Liver (tissue), 9 donors: ENCODE measurements around the gene PDE4B. TPM values are rescaled to one million over a fixed set of nuclear protein-coding genes. Genes with fewer than 3 reads are reported as not detected.

Experiments
- DNase-seq: peaks from one replicate; pipeline ENCODE4 v3.0.0-alpha.2; 2017; ENCODE audit warnings: low spot score
- H3K27ac ChIP-seq, 2 donors: one replicate each; pipeline ENCODE4 v1.7.0; 2013; ENCODE audit warnings: inconsistent platforms in 2 of 2, low read length in 2 of 2, control low read depth in 1 of 2, low read depth in 1 of 2, mild to moderate bottlenecking in 1 of 2
- H3K27me3 ChIP-seq, 4 donors: one replicate each; pipeline versions ENCODE4 v1.6.1 to v1.7.0; 2013; ENCODE audit warnings: low read length in 3 of 4, inconsistent platforms in 1 of 4, mild to moderate bottlenecking in 1 of 4, moderate library complexity in 1 of 4; ENCODE audit not compliant: control insufficient read depth in 4 of 4, insufficient read depth in 4 of 4
- H3K36me3 ChIP-seq, 4 donors: one replicate each; pipeline versions ENCODE4 v1.6.1 to v1.7.0; 2013; ENCODE audit warnings: low read length in 3 of 4, mild to moderate bottlenecking in 3 of 4, low read depth in 1 of 4, moderate library complexity in 1 of 4; ENCODE audit not compliant: control insufficient read depth in 4 of 4, insufficient read depth in 3 of 4
- H3K4me1 ChIP-seq, 4 donors: one replicate each; pipeline versions ENCODE4 v1.6.1 to v1.7.0; 2013; ENCODE audit warnings: low read length in 3 of 4, mild to moderate bottlenecking in 3 of 4, moderate library complexity in 1 of 4; ENCODE audit not compliant: control insufficient read depth in 4 of 4, insufficient read depth in 4 of 4
- H3K4me3 ChIP-seq, 3 donors: one replicate each; pipeline versions ENCODE4 v1.6.1 to v1.7.0; 2013; ENCODE audit warnings: low read length in 3 of 3, control low read depth in 1 of 3, low read depth in 1 of 3, mild to moderate bottlenecking in 1 of 3
- H3K9ac ChIP-seq, 2 donors: one replicate each; pipeline ENCODE4 v1.7.0; 2013; ENCODE audit warnings: low read length in 2 of 2, mild to moderate bottlenecking in 2 of 2, moderate library complexity in 2 of 2, control low read depth in 1 of 2, low read depth in 1 of 2
- H3K9me3 ChIP-seq, 4 donors: one replicate each; pipeline versions ENCODE4 v1.6.1 to v1.7.0; 2013; ENCODE audit warnings: low read length in 3 of 4; ENCODE audit not compliant: control insufficient read depth in 4 of 4
- FOXA1 ChIP-seq: IDR thresholded peaks from 2 replicates; pipeline ENCODE4 v1.6.1; 2016; ENCODE audit warnings: antibody characterized with exemption
- FOXA2 ChIP-seq: IDR thresholded peaks from 2 replicates; pipeline ENCODE4 v1.6.1; 2016; ENCODE audit warnings: antibody characterized with exemption
- GABPA ChIP-seq, 2 donors: IDR thresholded peaks in 1 of 2; conservative IDR thresholded peaks in 1 of 2; 2 replicates each; pipeline ENCODE4 v1.6.1; 2016; ENCODE audit warnings: antibody characterized with exemption in 2 of 2, mild to moderate bottlenecking in 1 of 2, moderate library complexity in 1 of 2
- HNF4A ChIP-seq, 2 donors: conservative IDR thresholded peaks; 2 replicates each; pipeline ENCODE4 v1.6.1; 2016; ENCODE audit warnings: antibody characterized with exemption in 2 of 2, mild to moderate bottlenecking in 2 of 2
- JUND ChIP-seq, 2 donors: IDR thresholded peaks; 2 replicates each; pipeline ENCODE4 v1.6.1; 2016; ENCODE audit warnings: antibody characterized with exemption in 2 of 2
- MAX ChIP-seq: IDR thresholded peaks from 2 replicates; pipeline ENCODE4 v1.6.1; 2016; ENCODE audit warnings: antibody characterized with exemption
- NR2F2 ChIP-seq: IDR thresholded peaks from 2 replicates; pipeline ENCODE4 v1.6.1; 2016; ENCODE audit warnings: antibody characterized with exemption
- RAD21 ChIP-seq, 2 donors: IDR thresholded peaks; 2 replicates each; pipeline ENCODE4 v1.6.1; 2016; ENCODE audit warnings: antibody characterized with exemption in 2 of 2, mild to moderate bottlenecking in 2 of 2
- RXRA ChIP-seq, 2 donors: IDR thresholded peaks; 2 replicates each; pipeline ENCODE4 v1.6.1; 2017 to 2018; ENCODE audit warnings: antibody characterized with exemption in 2 of 2, mild to moderate bottlenecking in 1 of 2
- SP1 ChIP-seq: IDR thresholded peaks from 2 replicates; pipeline ENCODE4 v1.6.1; 2018; ENCODE audit warnings: antibody characterized with exemption, mild to moderate bottlenecking
- YY1 ChIP-seq: IDR thresholded peaks from 2 replicates; pipeline ENCODE4 v1.6.1; 2016; ENCODE audit warnings: antibody characterized with exemption, mild to moderate bottlenecking
- WGBS: extraction: QIAGEN DNeasy Blood & Tissue Kit; methylation state at CpG from one replicate; pipeline ENCODE4 v1.1.7; 2013; 5-methylcytosine and 5-hydroxymethylcytosine counted together
- polyA plus RNA-seq, 2 donors: library from polyadenylated mRNA; stranded (reverse) in 1 of 2; unstranded in 1 of 2; fragments of 200-250 nt in 1 of 2; fragments of >200 nt in 1 of 2; fragmentation: Nextera tagmentation in 1 of 2; extraction: Ambion mirVana in 1 of 2; gene quantifications; one replicate each; pipeline versions ENCODE4 v1.2.1 to v1.2.3, GENCODE V29; 2013 to 2015
- total RNA-seq, 2 donors: library from RNA; depleted of rRNA; stranded (reverse); fragments of >200 nt; gene quantifications; one replicate each; pipeline ENCODE4 v1.2.3, GENCODE V29; 2014
- TF ChIP-seq, protein P1 (sequence below): IDR thresholded peaks from 2 replicates; pipeline ENCODE4 v1.6.1; 2016; ENCODE audit warnings: antibody characterized with exemption, mild to moderate bottlenecking
- TF ChIP-seq, protein P2 (sequence below): IDR thresholded peaks from 2 replicates; pipeline ENCODE4 v1.6.1; 2016; ENCODE audit warnings: antibody characterized with exemption
- TF ChIP-seq, protein P3 (sequence below): fragments of 150-350 bp; IDR thresholded peaks from 2 replicates; pipeline ENCODE4 v1.5.1; 2017; ENCODE audit warnings: improper control_type of control experiment, low read depth, low read length; ENCODE audit not compliant: missing input control
- TF ChIP-seq, protein P4 (sequence below): IDR thresholded peaks from 2 replicates; pipeline ENCODE4 v1.6.1; 2016; ENCODE audit warnings: antibody characterized with exemption
- donor health status: healthy.
- donor health status: healthy.
- donor health status: healthy.
- donor health status: healthy.
- donor health status: healthy.

Gene PDE4B
- total and polyA plus RNA-seq, 4 donors: 1.9 to 3.9 (median 2.7) TPM

DNA sequence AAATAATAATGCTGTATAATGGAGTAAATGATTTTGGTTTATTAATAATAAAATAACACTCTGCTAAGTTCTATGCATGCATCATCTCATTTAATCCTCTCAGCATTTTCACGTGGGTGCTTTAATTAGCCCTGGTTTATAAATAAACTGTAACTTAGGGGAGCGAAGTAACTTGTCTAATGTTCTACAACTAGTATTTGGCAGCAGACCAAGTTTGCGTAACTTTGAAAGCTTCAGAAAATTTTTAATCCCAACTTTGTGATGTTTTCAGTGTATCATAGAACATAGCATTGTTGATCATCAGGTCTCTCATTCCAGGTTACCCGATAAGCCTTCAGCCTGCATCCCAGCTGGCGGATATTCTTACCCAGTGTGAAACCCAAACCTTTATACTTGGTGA, 418.8 kb downstream of the PDE4B start:
- no peak overlapping the region for H3K9ac ChIP-seq
- peaks cover 0 to 4% (median 0%) of the 10 kb centered on the region in 4 donors for H3K27me3 ChIP-seq
- H3K36me3 ChIP-seq: no peaks in the 10 kb centered on the region
- no peak for DNase-seq
- no peaks in the 10 kb centered on the region for H3K9me3 ChIP-seq
- no peak overlapping the region for H3K4me3 ChIP-seq
- WGBS: 65% methylated on average over 5 of the region's 5 CpGs
- H3K4me1 ChIP-seq: no peaks in the 10 kb centered on the region
- TF ChIP-seq RXRA (IDR thresholded peaks at IDR 0.05) (no peak), HNF4A (conservative IDR thresholded peaks at IDR 0.05) (no peak), JUND (IDR thresholded peaks at IDR 0.05) (no peak), RAD21 (IDR thresholded peaks at IDR 0.05) (no peak), MAX (no peak), YY1 (no peak), NR2F2 (no peak), FOXA2 (no peak), FOXA1 (no peak)
- TF ChIP-seq, protein P1, sequence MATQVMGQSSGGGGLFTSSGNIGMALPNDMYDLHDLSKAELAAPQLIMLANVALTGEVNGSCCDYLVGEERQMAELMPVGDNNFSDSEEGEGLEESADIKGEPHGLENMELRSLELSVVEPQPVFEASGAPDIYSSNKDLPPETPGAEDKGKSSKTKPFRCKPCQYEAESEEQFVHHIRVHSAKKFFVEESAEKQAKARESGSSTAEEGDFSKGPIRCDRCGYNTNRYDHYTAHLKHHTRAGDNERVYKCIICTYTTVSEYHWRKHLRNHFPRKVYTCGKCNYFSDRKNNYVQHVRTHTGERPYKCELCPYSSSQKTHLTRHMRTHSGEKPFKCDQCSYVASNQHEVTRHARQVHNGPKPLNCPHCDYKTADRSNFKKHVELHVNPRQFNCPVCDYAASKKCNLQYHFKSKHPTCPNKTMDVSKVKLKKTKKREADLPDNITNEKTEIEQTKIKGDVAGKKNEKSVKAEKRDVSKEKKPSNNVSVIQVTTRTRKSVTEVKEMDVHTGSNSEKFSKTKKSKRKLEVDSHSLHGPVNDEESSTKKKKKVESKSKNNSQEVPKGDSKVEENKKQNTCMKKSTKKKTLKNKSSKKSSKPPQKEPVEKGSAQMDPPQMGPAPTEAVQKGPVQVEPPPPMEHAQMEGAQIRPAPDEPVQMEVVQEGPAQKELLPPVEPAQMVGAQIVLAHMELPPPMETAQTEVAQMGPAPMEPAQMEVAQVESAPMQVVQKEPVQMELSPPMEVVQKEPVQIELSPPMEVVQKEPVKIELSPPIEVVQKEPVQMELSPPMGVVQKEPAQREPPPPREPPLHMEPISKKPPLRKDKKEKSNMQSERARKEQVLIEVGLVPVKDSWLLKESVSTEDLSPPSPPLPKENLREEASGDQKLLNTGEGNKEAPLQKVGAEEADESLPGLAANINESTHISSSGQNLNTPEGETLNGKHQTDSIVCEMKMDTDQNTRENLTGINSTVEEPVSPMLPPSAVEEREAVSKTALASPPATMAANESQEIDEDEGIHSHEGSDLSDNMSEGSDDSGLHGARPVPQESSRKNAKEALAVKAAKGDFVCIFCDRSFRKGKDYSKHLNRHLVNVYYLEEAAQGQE: no peak
- TF ChIP-seq, protein P2, sequence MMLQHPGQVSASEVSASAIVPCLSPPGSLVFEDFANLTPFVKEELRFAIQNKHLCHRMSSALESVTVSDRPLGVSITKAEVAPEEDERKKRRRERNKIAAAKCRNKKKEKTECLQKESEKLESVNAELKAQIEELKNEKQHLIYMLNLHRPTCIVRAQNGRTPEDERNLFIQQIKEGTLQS: no peak
- TF ChIP-seq, protein P3, sequence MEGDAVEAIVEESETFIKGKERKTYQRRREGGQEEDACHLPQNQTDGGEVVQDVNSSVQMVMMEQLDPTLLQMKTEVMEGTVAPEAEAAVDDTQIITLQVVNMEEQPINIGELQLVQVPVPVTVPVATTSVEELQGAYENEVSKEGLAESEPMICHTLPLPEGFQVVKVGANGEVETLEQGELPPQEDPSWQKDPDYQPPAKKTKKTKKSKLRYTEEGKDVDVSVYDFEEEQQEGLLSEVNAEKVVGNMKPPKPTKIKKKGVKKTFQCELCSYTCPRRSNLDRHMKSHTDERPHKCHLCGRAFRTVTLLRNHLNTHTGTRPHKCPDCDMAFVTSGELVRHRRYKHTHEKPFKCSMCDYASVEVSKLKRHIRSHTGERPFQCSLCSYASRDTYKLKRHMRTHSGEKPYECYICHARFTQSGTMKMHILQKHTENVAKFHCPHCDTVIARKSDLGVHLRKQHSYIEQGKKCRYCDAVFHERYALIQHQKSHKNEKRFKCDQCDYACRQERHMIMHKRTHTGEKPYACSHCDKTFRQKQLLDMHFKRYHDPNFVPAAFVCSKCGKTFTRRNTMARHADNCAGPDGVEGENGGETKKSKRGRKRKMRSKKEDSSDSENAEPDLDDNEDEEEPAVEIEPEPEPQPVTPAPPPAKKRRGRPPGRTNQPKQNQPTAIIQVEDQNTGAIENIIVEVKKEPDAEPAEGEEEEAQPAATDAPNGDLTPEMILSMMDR: no peak
- TF ChIP-seq, protein P4, sequence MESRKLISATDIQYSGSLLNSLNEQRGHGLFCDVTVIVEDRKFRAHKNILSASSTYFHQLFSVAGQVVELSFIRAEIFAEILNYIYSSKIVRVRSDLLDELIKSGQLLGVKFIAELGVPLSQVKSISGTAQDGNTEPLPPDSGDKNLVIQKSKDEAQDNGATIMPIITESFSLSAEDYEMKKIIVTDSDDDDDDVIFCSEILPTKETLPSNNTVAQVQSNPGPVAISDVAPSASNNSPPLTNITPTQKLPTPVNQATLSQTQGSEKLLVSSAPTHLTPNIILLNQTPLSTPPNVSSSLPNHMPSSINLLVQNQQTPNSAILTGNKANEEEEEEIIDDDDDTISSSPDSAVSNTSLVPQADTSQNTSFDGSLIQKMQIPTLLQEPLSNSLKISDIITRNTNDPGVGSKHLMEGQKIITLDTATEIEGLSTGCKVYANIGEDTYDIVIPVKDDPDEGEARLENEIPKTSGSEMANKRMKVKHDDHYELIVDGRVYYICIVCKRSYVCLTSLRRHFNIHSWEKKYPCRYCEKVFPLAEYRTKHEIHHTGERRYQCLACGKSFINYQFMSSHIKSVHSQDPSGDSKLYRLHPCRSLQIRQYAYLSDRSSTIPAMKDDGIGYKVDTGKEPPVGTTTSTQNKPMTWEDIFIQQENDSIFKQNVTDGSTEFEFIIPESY: no peak
- H3K27ac ChIP-seq: no peak overlapping the region

- Histone ChIP-seq H3K4me3 (no peak overlapping the region), H3K9me3 (no peaks in the 10 kb centered on the region), H3K27ac (no peak overlapping the region), H3K27me3 (peaks cover 0 to 4% (median 0%) of the 10 kb centered on the region in 4 donors), H3K4me1 (no peaks in the 10 kb centered on the region), H3K36me3 (no peaks in the 10 kb centered on the region), H3K9ac (no peak overlapping the region)
- DNase-seq: no peak
- 65% methylated on average over 2 of the region's 2 CpGs for WGBS
- TF ChIP-seq FOXA2 (no peak), SP1 (no peak), FOXA1 (no peak), GABPA (IDR thresholded peaks at IDR 0.05 in 1 of 2, conservative IDR thresholded peaks at IDR 0.05 in 1 of 2) (no peak)
- TF ChIP-seq, protein P4: no peak
Observed at GRCh38 chr1:66213491-66213890, 420.8 kb downstream of the PDE4B start.
